K562 (cell line): ENCODE results near the gene AGAP3. TPM values are rescaled to one million over a fixed set of nuclear protein-coding genes. Genes with fewer than 3 reads are reported as not detected.
A peak's percentile ranks its signal among the peaks of the same experiment; 100 is the strongest.

Source experiments
- BDP1 ChIP-seq: IDR thresholded peaks from 3 replicates; pipeline ENCODE4 v1.6.1; 2011; ENCODE audit not compliant: insufficient read length, insufficient read depth
- DDX20 ChIP-seq: fragments of 450-650 bp; IDR thresholded peaks from 2 replicates; pipeline ENCODE4 v1.6.1; 2016; ENCODE audit warnings: missing genetic modification characterization, low read depth, mild to moderate bottlenecking, missing compliant biosample characterization, moderate library complexity
- DNMT1 ChIP-seq: fragments of 450-650 bp; IDR thresholded peaks from 2 replicates; pipeline ENCODE4 v1.6.1; 2016; ENCODE audit warnings: antibody characterized with exemption, mild to moderate bottlenecking
- FIP1L1 ChIP-seq: fragments of 200-400 bp; formaldehyde crosslinking; IDR thresholded peaks from 2 replicates; pipeline ENCODE4 v1.6.1; 2018; ENCODE audit warnings: mild to moderate bottlenecking, low read depth, low read length; ENCODE audit not compliant: poor library complexity, severe bottlenecking
- FOXK1 ChIP-seq: sonication (generic); formaldehyde crosslinking; IDR thresholded peaks from 2 replicates; pipeline ENCODE4 v1.8.0; 2022; ENCODE audit warnings: missing genetic modification reagents, mild to moderate bottlenecking, borderline replicate concordance
- L3MBTL2 ChIP-seq: fragments of 450-650 bp; IDR thresholded peaks from 2 replicates; pipeline ENCODE4 v1.6.1; 2016; ENCODE audit warnings: mild to moderate bottlenecking, moderate library complexity
- MCM3 ChIP-seq: fragments of 450-650 bp; IDR thresholded peaks from 2 replicates; pipeline ENCODE4 v1.6.1; 2016
- MED1 ChIP-seq: sonication (generic); formaldehyde crosslinking; IDR thresholded peaks from 2 replicates; pipeline ENCODE4 v1.8.1; 2023; ENCODE audit warnings: missing genetic modification reagents, borderline replicate concordance
- MEF2D ChIP-seq: conservative IDR thresholded peaks from 2 replicates; pipeline ENCODE4 v1.6.1; 2016; ENCODE audit warnings: low read depth, missing genetic modification characterization, missing compliant biosample characterization
- NFIC ChIP-seq: fragments of 450-650 bp; IDR thresholded peaks from 2 replicates; pipeline ENCODE4 v1.6.1; 2017; ENCODE audit warnings: mild to moderate bottlenecking, inconsistent platforms
- PCBP2 ChIP-seq: fragments of 200-400 bp; formaldehyde crosslinking; IDR thresholded peaks from 2 replicates; pipeline ENCODE4 v1.6.1; 2018; ENCODE audit warnings: low read length, low read depth, mild to moderate bottlenecking, moderate library complexity; ENCODE audit not compliant: poor library complexity, severe bottlenecking
- POLR3A ChIP-seq: IDR thresholded peaks from 2 replicates; pipeline ENCODE4 v1.6.1; 2011; ENCODE audit warnings: borderline replicate concordance, mild to moderate bottlenecking, moderate library complexity; ENCODE audit not compliant: insufficient read length, insufficient read depth; ENCODE audit errors: extremely low read depth
- PTRF ChIP-seq: fragments of 450-650 bp; IDR thresholded peaks from 2 replicates; pipeline ENCODE4 v1.6.1; 2016; ENCODE audit warnings: mild to moderate bottlenecking, missing genetic modification characterization, missing compliant biosample characterization
- RAD21 ChIP-seq, 2 experiments: fragments of 250-450 bp in 1 of 2; fragments of 450-650 bp in 1 of 2; sonication (Bioruptor Pico) in 1 of 2; formaldehyde crosslinking in 1 of 2; IDR thresholded peaks in 1 of 2; conservative IDR thresholded peaks in 1 of 2; 2 replicates each; pipeline versions ENCODE4 v1.4.0 to v1.8.0; 2020 to 2022; ENCODE audit warnings: mild to moderate bottlenecking in 2 of 2, moderate library complexity in 1 of 2
- RBBP5 ChIP-seq: fragments of 200-600 bp; sonication (generic); IDR thresholded peaks from 2 replicates; pipeline ENCODE4 v1.6.1; 2012; ENCODE audit warnings: borderline replicate concordance, mild to moderate bottlenecking, low read length, control low read depth, inconsistent platforms; ENCODE audit not compliant: insufficient read depth, poor library complexity, severe bottlenecking
- SAFB2 ChIP-seq: fragments of 200-400 bp; formaldehyde crosslinking; IDR thresholded peaks from 2 replicates; pipeline ENCODE4 v1.6.1; 2018; ENCODE audit warnings: borderline replicate concordance, low read length, low read depth, moderate library complexity; ENCODE audit not compliant: severe bottlenecking
- SIX5 ChIP-seq, 2 experiments: IDR thresholded peaks; 2 replicates each; pipeline ENCODE4 v1.6.1; 2011; ENCODE audit warnings: low read length in 2 of 2, borderline replicate concordance in 1 of 2, low read depth in 1 of 2, mild to moderate bottlenecking in 1 of 2, moderate library complexity in 1 of 2; ENCODE audit not compliant: insufficient read depth in 1 of 2
- STAT5B ChIP-seq: fragments of 250-450 bp; sonication (Bioruptor Pico); IDR thresholded peaks from 2 replicates; pipeline ENCODE4 v1.8.0; 2021; ENCODE audit warnings: mild to moderate bottlenecking, inconsistent platforms
- ZNF217 ChIP-seq: sonication (generic); formaldehyde crosslinking; IDR thresholded peaks from 2 replicates; pipeline ENCODE4 v1.8.0; 2022; ENCODE audit warnings: mild to moderate bottlenecking, missing genetic modification reagents
- ZNF274 ChIP-seq: IDR thresholded peaks from 2 replicates; pipeline ENCODE4 v1.6.1; 2011; ENCODE audit warnings: low read depth, mild to moderate bottlenecking, low read length, moderate library complexity, borderline replicate concordance
- polyA plus RNA-seq, 8 experiments: library from polyadenylated mRNA; depleted of rRNA in 4 of 8; stranded (reverse) in 5 of 8; unstranded in 3 of 8; fragments of >200 nt; fragmentation: Nextera tagmentation in 2 of 8; fragmentation: Illumina TruSeq in 1 of 8; extraction: Ambion mirVana in 2 of 8; extraction: Trizol in 1 of 8; gene quantifications; 2 replicates each; pipeline versions ENCODE4 v1.2.1 to v1.2.3, GENCODE V29; 2011 to 2014; ENCODE audit warnings: inconsistent platforms in 1 of 8, missing spikeins in 1 of 8
- total RNA-seq, 7 experiments: library from RNA; depleted of rRNA in 6 of 7; stranded (reverse); fragments of >200 nt in 6 of 7; fragmentation: Illumina TruSeq in 2 of 7; extraction: Trizol in 2 of 7; gene quantifications; 2 replicates each; pipeline versions ENCODE4 v1.2.1 to v1.2.3, GENCODE V29; 2011 to 2021; ENCODE audit warnings: low replicate concordance in 1 of 7
- TF ChIP-seq, protein P1 (sequence below): sonication (generic); formaldehyde crosslinking; IDR thresholded peaks from 2 replicates; pipeline ENCODE4 v1.8.1; 2022; ENCODE audit warnings: missing genetic modification reagents
- TF ChIP-seq, protein P2 (sequence below): sonication (generic); formaldehyde crosslinking; IDR thresholded peaks from 2 replicates; pipeline ENCODE4 v1.8.1; 2023; ENCODE audit warnings: mild to moderate bottlenecking, missing genetic modification reagents
- TF ChIP-seq, protein P3 (sequence below): IDR thresholded peaks from 3 replicates; pipeline ENCODE4 v1.6.1; 2011; ENCODE audit warnings: borderline replicate concordance, mild to moderate bottlenecking; ENCODE audit not compliant: insufficient read length, insufficient read depth

The AGAP3 gene
- total and polyA plus RNA-seq, 9 of the 15 experiments (the other 6 are each of a cell fraction or from before 2014, with no cell fraction given) = 3.4 to 208 (median 62.2) TPM

DNA sequence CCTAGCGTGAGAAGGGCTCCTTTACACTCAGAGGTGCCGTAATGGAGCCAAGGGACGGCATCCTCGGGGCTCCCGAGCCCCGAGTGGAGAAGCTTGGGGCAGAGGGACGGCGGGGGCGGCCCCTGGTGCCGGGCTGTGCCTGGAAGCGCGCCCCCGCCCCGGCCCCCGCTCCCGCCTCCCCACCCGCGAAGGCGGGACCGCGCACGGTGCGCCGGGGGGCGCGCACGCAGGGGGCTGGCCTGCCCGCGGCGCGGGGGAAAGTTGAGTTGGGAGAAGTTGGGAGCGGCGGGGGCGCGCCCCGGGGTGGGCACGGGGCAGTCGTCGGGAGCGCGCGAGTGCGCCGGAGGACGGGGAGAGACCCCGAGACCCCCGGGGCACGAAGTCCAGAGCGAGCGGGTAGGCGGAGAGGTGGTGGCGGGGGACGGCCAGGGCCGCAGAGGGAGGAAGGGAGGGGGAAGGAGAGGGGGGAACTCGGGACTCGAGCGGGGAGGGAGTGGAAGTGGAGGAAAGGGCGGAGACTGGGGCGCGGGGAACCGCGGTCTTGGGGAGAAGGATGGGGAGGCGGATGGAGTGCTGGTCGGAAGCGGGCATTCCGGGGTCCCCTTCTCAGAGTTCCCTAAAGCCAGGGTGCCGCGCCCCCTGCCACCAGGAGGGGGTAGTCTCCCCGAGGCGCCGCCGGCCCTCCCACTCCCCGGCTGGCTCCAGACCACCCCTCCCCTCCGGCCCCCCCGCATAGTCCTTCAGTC lies 26.7 kb upstream of the AGAP3 start, which contains the start of gene SLC4A2 (continued):
- TF ChIP-seq MCM3 (no peak), RBBP5 (no peak), DNMT1 (no peak), SAFB2 (no peak), BDP1 (no peak), RAD21 (CRISPR knock-in tag; conservative IDR thresholded peaks at IDR 0.05 in 1 of 2, IDR thresholded peaks at IDR 0.05 in 1 of 2) (peak; percentile 26 to 35; a peak in 3 of 4 replicates), ZNF217 (CRISPR knock-in tag) (no peak), MED1 (no peak), MEF2D (tag) (no peak), NFIC (peak; percentile 36), FIP1L1 (no peak), POLR3A (no peak), SIX5 (IDR thresholded peaks at IDR 0.05; ENCODE audit: borderline replicate concordance in 1 of 2, insufficient read depth in 1 of 2, low read depth in 1 of 2, low read length in 2 of 2) (no peak), DDX20 (no peak), PCBP2 (no peak), L3MBTL2 (no peak), PTRF (tag) (no peak), ZNF274 (no peak), STAT5B (CRISPR knock-in tag) (no peak), FOXK1 (no peak)
- TF ChIP-seq, protein P1, sequence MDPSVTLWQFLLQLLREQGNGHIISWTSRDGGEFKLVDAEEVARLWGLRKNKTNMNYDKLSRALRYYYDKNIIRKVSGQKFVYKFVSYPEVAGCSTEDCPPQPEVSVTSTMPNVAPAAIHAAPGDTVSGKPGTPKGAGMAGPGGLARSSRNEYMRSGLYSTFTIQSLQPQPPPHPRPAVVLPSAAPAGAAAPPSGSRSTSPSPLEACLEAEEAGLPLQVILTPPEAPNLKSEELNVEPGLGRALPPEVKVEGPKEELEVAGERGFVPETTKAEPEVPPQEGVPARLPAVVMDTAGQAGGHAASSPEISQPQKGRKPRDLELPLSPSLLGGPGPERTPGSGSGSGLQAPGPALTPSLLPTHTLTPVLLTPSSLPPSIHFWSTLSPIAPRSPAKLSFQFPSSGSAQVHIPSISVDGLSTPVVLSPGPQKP (CRISPR knock-in tag) = no peak
- TF ChIP-seq, protein P2, sequence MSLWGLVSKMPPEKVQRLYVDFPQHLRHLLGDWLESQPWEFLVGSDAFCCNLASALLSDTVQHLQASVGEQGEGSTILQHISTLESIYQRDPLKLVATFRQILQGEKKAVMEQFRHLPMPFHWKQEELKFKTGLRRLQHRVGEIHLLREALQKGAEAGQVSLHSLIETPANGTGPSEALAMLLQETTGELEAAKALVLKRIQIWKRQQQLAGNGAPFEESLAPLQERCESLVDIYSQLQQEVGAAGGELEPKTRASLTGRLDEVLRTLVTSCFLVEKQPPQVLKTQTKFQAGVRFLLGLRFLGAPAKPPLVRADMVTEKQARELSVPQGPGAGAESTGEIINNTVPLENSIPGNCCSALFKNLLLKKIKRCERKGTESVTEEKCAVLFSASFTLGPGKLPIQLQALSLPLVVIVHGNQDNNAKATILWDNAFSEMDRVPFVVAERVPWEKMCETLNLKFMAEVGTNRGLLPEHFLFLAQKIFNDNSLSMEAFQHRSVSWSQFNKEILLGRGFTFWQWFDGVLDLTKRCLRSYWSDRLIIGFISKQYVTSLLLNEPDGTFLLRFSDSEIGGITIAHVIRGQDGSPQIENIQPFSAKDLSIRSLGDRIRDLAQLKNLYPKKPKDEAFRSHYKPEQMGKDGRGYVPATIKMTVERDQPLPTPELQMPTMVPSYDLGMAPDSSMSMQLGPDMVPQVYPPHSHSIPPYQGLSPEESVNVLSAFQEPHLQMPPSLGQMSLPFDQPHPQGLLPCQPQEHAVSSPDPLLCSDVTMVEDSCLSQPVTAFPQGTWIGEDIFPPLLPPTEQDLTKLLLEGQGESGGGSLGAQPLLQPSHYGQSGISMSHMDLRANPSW = no peak; the same call in 1 of the 2 replicates
- TF ChIP-seq, protein P3, sequence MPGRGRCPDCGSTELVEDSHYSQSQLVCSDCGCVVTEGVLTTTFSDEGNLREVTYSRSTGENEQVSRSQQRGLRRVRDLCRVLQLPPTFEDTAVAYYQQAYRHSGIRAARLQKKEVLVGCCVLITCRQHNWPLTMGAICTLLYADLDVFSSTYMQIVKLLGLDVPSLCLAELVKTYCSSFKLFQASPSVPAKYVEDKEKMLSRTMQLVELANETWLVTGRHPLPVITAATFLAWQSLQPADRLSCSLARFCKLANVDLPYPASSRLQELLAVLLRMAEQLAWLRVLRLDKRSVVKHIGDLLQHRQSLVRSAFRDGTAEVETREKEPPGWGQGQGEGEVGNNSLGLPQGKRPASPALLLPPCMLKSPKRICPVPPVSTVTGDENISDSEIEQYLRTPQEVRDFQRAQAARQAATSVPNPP = no peak
